PFSK-1 (cell line): Measurements from ENCODE around the gene PARP2.

Experiments used
- FOXP2 ChIP-seq: optimal IDR thresholded peaks from 2 replicates; pipeline ENCODE3; 2011; ENCODE audit warnings: borderline replicate concordance, control low read depth, inconsistent platforms; ENCODE audit not compliant: insufficient read depth; ENCODE audit errors: extremely low read length, extremely low read depth
- POLR2AphosphoS5 ChIP-seq: IDR thresholded peaks from 2 replicates; pipeline ENCODE4 v1.6.1; 2012; ENCODE audit warnings: low read depth, mild to moderate bottlenecking, control low read depth, low read length, moderate library complexity
- REST ChIP-seq, 2 experiments: IDR thresholded peaks; 2 replicates each; pipeline versions ENCODE4 v1.6.1 to v1.8.0; 2011 to 2012; ENCODE audit warnings: low read depth in 2 of 2, low read length in 2 of 2, control low read depth in 1 of 2, inconsistent platforms in 1 of 2, mild to moderate bottlenecking in 1 of 2, moderate library complexity in 1 of 2; ENCODE audit not compliant: insufficient read depth in 1 of 2
- SIN3A ChIP-seq: IDR thresholded peaks from 2 replicates; pipeline ENCODE4 v1.6.1; 2012; ENCODE audit warnings: mild to moderate bottlenecking, low read length, moderate library complexity, borderline replicate concordance; ENCODE audit not compliant: insufficient read depth
- TAF1 ChIP-seq: IDR thresholded peaks from 2 replicates; pipeline ENCODE4 v1.6.1; 2012; ENCODE audit warnings: low read length, control low read depth, borderline replicate concordance; ENCODE audit not compliant: insufficient read depth

- TF ChIP-seq SIN3A: no peak
- no peak for TF ChIP-seq REST (IDR thresholded peaks at IDR 0.05; ENCODE audit: insufficient read depth in 1 of 2, low read depth in 2 of 2, low read length in 2 of 2)
- TF ChIP-seq POLR2AphosphoS5: no peak
- no peak for TF ChIP-seq TAF1
- TF ChIP-seq FOXP2: no peak
Measured at GRCh38 chr14:20302042-20302755, 41.2 kb upstream of the PARP2 start.
